ENCODE data around the gene GP2.

Gene GP2

GRCh38 chr16:20307240-20307671 is 20.1 kb downstream of the GP2 start:
- CTCF ChIA-PET = no interaction called here
- Mint-ChIP-seq H3K4me3 (no peak overlapping the region), H3K27ac (no peak overlapping the region), H3K4me1 (no peaks in the 10 kb centered on the region), H3K27me3 (no peaks in the 10 kb centered on the region), H3K9me3 (no peaks in the 10 kb centered on the region), H3K36me3 (no peaks in the 10 kb centered on the region)
- no peak for DNase-seq

- Mint-ChIP-seq H3K9me3 (no peaks in the 10 kb centered on the region), H3K27ac (no peak overlapping the region), H3K4me1 (no peaks in the 10 kb centered on the region), H3K27me3 (no peaks in the 10 kb centered on the region), H3K4me3 (no peak overlapping the region), H3K36me3 (no peaks in the 10 kb centered on the region)
- no peak for DNase-seq
- CTCF ChIA-PET = no interaction called here
These were observed 20.9 kb downstream of the GP2 start for GRCh38 chr16:20306401-20306800.

GRCh38 chr16:20303012-20303411 is 24.3 kb downstream of the GP2 start:
- no peaks in the 10 kb centered on the region for H3K9me3 Mint-ChIP-seq
- H3K27ac Mint-ChIP-seq = no peak overlapping the region
- H3K27me3 Mint-ChIP-seq = peaks cover 5% of the 10 kb centered on the region
- H3K36me3 Mint-ChIP-seq = no peaks in the 10 kb centered on the region
- DNase-seq = no peak
- CTCF ChIA-PET = interaction anchor here (7.0 kb wide), 1 partner anchor 396 kb away, joined by 73 read pairs; no protein-coding TSS in a partner anchor
- no peak overlapping the region for H3K4me3 Mint-ChIP-seq
- no peaks in the 10 kb centered on the region for H3K4me1 Mint-ChIP-seq

- H3K27ac Mint-ChIP-seq = no peak overlapping the region
- H3K4me3 Mint-ChIP-seq = no peak overlapping the region
- no peaks in the 10 kb centered on the region for H3K36me3 Mint-ChIP-seq
- CTCF ChIA-PET = interaction anchor here (1.8 to 7.0 kb wide), 2 partner anchors 83 to 395 kb away, joined by 6 to 73 read pairs; no protein-coding TSS in a partner anchor
- no peaks in the 10 kb centered on the region for H3K4me1 Mint-ChIP-seq
- H3K9me3 Mint-ChIP-seq = no peaks in the 10 kb centered on the region
- no peak for DNase-seq
- peaks cover 5% of the 10 kb centered on the region for H3K27me3 Mint-ChIP-seq
These were observed 24.9 kb downstream of the GP2 start for GRCh38 chr16:20302389-20302788.

- Mint-ChIP-seq H3K27ac (no peak overlapping the region), H3K9me3 (no peaks in the 10 kb centered on the region), H3K4me1 (no peaks in the 10 kb centered on the region), H3K36me3 (no peaks in the 10 kb centered on the region), H3K4me3 (no peak overlapping the region), H3K27me3 (peaks cover 5% of the 10 kb centered on the region)
- no peak for DNase-seq
- CTCF ChIA-PET = interaction anchor here (1.3 to 7.0 kb wide), 5 partner anchors 10 to 403 kb away, joined by 3 to 73 read pairs (median 6); no protein-coding TSS in a partner anchor
These were observed 25.5 kb downstream of the GP2 start for GRCh38 chr16:20301840-20302239.

- CTCF ChIA-PET = interaction anchor here (0.5 to 7.0 kb wide), 14 partner anchors 8 to 699 kb away, joined by 3 to 73 read pairs (median 4); no protein-coding TSS in a partner anchor
- DNase-seq = peak; percentile 46
These were observed 26.8 kb downstream of the GP2 start for GRCh38 chr16:20300312-20301097.

GRCh38 chr16:20298452-20298851 is 28.9 kb downstream of the GP2 start:
- CTCF ChIA-PET = interaction anchor here (0.6 to 7.0 kb wide), 3 partner anchors 391 to 551 kb away, joined by 3 to 73 read pairs (median 18); no protein-coding TSS in a partner anchor
- H3K4me3 Mint-ChIP-seq = no peak overlapping the region
- no peaks in the 10 kb centered on the region for H3K36me3 Mint-ChIP-seq
- H3K27me3 Mint-ChIP-seq = peaks cover 5% of the 10 kb centered on the region
- no peaks in the 10 kb centered on the region for H3K9me3 Mint-ChIP-seq
- no peaks in the 10 kb centered on the region for H3K4me1 Mint-ChIP-seq
- no peak for DNase-seq
- no peak overlapping the region for H3K27ac Mint-ChIP-seq

More at GRCh38 chr16:20300312-20301097, 26.8 kb downstream of the GP2 start:
- H3K9me3 Mint-ChIP-seq = no peaks in the 10 kb centered on the region
- peaks cover 5% of the 10 kb centered on the region for H3K27me3 Mint-ChIP-seq
- H3K36me3 Mint-ChIP-seq = no peaks in the 10 kb centered on the region
- no peak overlapping the region for H3K4me3 Mint-ChIP-seq
- H3K27ac Mint-ChIP-seq = no peak overlapping the region
- H3K4me1 Mint-ChIP-seq = no peaks in the 10 kb centered on the region

GRCh38 chr16:20291208-20292206 is 35.8 kb downstream of the GP2 start:
- Mint-ChIP-seq H3K36me3 (no peaks in the 10 kb centered on the region), H3K27me3 (peaks cover 7% of the 10 kb centered on the region), H3K27ac (no peak overlapping the region), H3K9me3 (no peaks in the 10 kb centered on the region), H3K4me1 (no peaks in the 10 kb centered on the region), H3K4me3 (no peak overlapping the region)
- CTCF ChIA-PET = interaction anchor here (1.1 to 1.5 kb wide), 2 partner anchors 9 to 384 kb away, joined by 4 to 5 read pairs; no protein-coding TSS in a partner anchor
- no peak for DNase-seq

GRCh38 chr16:20289571-20289970 is 37.7 kb downstream of the GP2 start:
- CTCF ChIA-PET = no interaction called here
- Mint-ChIP-seq H3K4me1 (no peaks in the 10 kb centered on the region), H3K36me3 (no peaks in the 10 kb centered on the region), H3K9me3 (no peaks in the 10 kb centered on the region), H3K27ac (no peak overlapping the region), H3K27me3 (peaks cover 7% of the 10 kb centered on the region), H3K4me3 (no peak overlapping the region)
- DNase-seq = no peak

- Mint-ChIP-seq H3K27ac (no peak overlapping the region), H3K4me1 (no peaks in the 10 kb centered on the region), H3K27me3 (no peaks in the 10 kb centered on the region), H3K9me3 (no peaks in the 10 kb centered on the region), H3K36me3 (no peaks in the 10 kb centered on the region), H3K4me3 (no peak overlapping the region)
- CTCF ChIA-PET = no interaction called here
- DNase-seq = no peak
These were observed 41.3 kb downstream of the GP2 start for GRCh38 chr16:20285993-20286499.

GRCh38 chr16:20280259-20280658 is 47.1 kb downstream of the GP2 start:
- no peak overlapping the region for H3K27ac Mint-ChIP-seq
- CTCF ChIA-PET = no interaction called here
- DNase-seq = no peak
- no peaks in the 10 kb centered on the region for H3K9me3 Mint-ChIP-seq
- H3K36me3 Mint-ChIP-seq = no peaks in the 10 kb centered on the region
- no peaks in the 10 kb centered on the region for H3K4me1 Mint-ChIP-seq
- H3K4me3 Mint-ChIP-seq = no peak overlapping the region
- H3K27me3 Mint-ChIP-seq = no peaks in the 10 kb centered on the region

GRCh38 chr16:20271893-20272292 is 55.4 kb downstream of the GP2 start:
- peaks cover 2% of the 10 kb centered on the region for H3K9me3 Mint-ChIP-seq
- no peaks in the 10 kb centered on the region for H3K27me3 Mint-ChIP-seq
- H3K36me3 Mint-ChIP-seq = no peaks in the 10 kb centered on the region
- no peak for DNase-seq
- CTCF ChIA-PET = no interaction called here
- no peak overlapping the region for H3K4me3 Mint-ChIP-seq
- no peaks in the 10 kb centered on the region for H3K4me1 Mint-ChIP-seq
- H3K27ac Mint-ChIP-seq = no peak overlapping the region

GRCh38 chr16:20268409-20268808 is 58.9 kb downstream of the GP2 start:
- CTCF ChIA-PET = no interaction called here
- Mint-ChIP-seq H3K36me3 (no peaks in the 10 kb centered on the region), H3K27ac (no peak overlapping the region), H3K27me3 (no peaks in the 10 kb centered on the region), H3K4me3 (no peak overlapping the region), H3K9me3 (peaks cover 2% of the 10 kb centered on the region), H3K4me1 (no peaks in the 10 kb centered on the region)
- DNase-seq = no peak

GRCh38 chr16:20265019-20265418 is 62.3 kb downstream of the GP2 start:
- Mint-ChIP-seq H3K27ac (no peak overlapping the region), H3K36me3 (no peaks in the 10 kb centered on the region), H3K4me1 (no peaks in the 10 kb centered on the region), H3K27me3 (no peaks in the 10 kb centered on the region), H3K9me3 (no peaks in the 10 kb centered on the region), H3K4me3 (no peak overlapping the region)
- CTCF ChIA-PET = no interaction called here
- DNase-seq = no peak

All from activated naive CD4-positive, alpha-beta T cell treated with anti-CD3 and anti-CD28 coated beads, Interleukin-2, amount 10 ng/mL, durations not matched to agents 7 days and 5 days (primary cell).